Neural cell (in vitro differentiated cells): Measurements from ENCODE around the gene ERICH6. TPM values are rescaled to one million over a fixed set of nuclear protein-coding genes. Genes with fewer than 3 reads are reported as not detected.

Experiments used
- H2AFZ ChIP-seq: fragments of 200-600, 300-800 bp; sonication (generic), shearing (Covaris generic); 2 replicates; pipeline ENCODE4 v1.6.0; 2014; ENCODE audit warnings: low read depth, mild to moderate bottlenecking, antibody characterized with exemption, low read length, moderate library complexity
- H3F3A ChIP-seq: fragments of 200-600 bp; shearing (Covaris generic); 2 replicates; pipeline ENCODE4 v1.6.1; 2016; ENCODE audit warnings: mild to moderate bottlenecking, moderate library complexity, mixed read lengths, antibody characterized with exemption, low read length; ENCODE audit not compliant: insufficient read depth, poor library complexity, severe bottlenecking
- H3K27ac ChIP-seq: fragments of 200-600, 300-800 bp; sonication (generic), shearing (Covaris generic); 2 replicates; pipeline ENCODE4 v1.5.1; 2014; ENCODE audit warnings: mild to moderate bottlenecking, low read length, moderate library complexity
- H3K27me3 ChIP-seq: fragments of 300-800, 200-600 bp; sonication (generic), shearing (Covaris generic); 2 replicates; pipeline ENCODE4 v1.6.0; 2014; ENCODE audit warnings: mild to moderate bottlenecking, low read depth, low read length, moderate library complexity; ENCODE audit not compliant: insufficient read depth
- H3K36me3 ChIP-seq: fragments of 300-800, 200-600 bp; sonication (generic), shearing (Covaris generic); 2 replicates; pipeline ENCODE4 v1.5.1; 2014; ENCODE audit warnings: mild to moderate bottlenecking, antibody characterized with exemption, low read length, moderate library complexity; ENCODE audit not compliant: insufficient read depth
- H3K4me2 ChIP-seq: fragments of 300-800, 200-600 bp; sonication (generic), shearing (Covaris generic); 2 replicates; pipeline ENCODE4 v1.6.0; 2014; ENCODE audit warnings: mild to moderate bottlenecking, low read length
- H3K4me3 ChIP-seq: fragments of 300-800, 200-600 bp; sonication (generic), shearing (Covaris generic); 2 replicates; pipeline ENCODE4 v1.5.1; 2014; ENCODE audit warnings: mild to moderate bottlenecking, low read length, moderate library complexity
- H3K79me2 ChIP-seq: fragments of 200-600 bp; shearing (Covaris generic); replicated peaks from 2 replicates; pipeline ENCODE4 v1.6.0; 2014; ENCODE audit warnings: mild to moderate bottlenecking, low read length, moderate library complexity; ENCODE audit not compliant: insufficient read depth
- H3K9ac ChIP-seq: fragments of 300-800, 200-600 bp; sonication (generic), shearing (Covaris generic); 2 replicates; pipeline ENCODE4 v1.6.1; 2016; ENCODE audit warnings: mild to moderate bottlenecking, low read length, mixed read lengths
- H3K9me2 ChIP-seq: fragments of 200-600 bp; shearing (Covaris generic); 2 replicates; pipeline ENCODE4 v1.6.1; 2016; ENCODE audit warnings: mild to moderate bottlenecking, low read length, mixed read lengths; ENCODE audit not compliant: insufficient read depth
- H3K9me3 ChIP-seq: fragments of 200-600, 300-800 bp; sonication (generic), shearing (Covaris generic); 2 replicates; pipeline ENCODE4 v1.6.1; 2016; ENCODE audit warnings: mild to moderate bottlenecking, mixed run types, low read length, moderate library complexity, mixed read lengths
- H4K20me1 ChIP-seq: fragments of 200-600 bp; shearing (Covaris generic); 2 replicates; pipeline ENCODE4 v1.6.1; 2016; ENCODE audit warnings: mild to moderate bottlenecking, mixed run types; ENCODE audit not compliant: insufficient read depth
- CTCF ChIP-seq: fragments of 450-650 bp; IDR thresholded peaks from 2 replicates; pipeline ENCODE4 v1.5.1; 2014; ENCODE audit warnings: antibody characterized with exemption, mild to moderate bottlenecking, moderate library complexity; ENCODE audit not compliant: poor library complexity, severe bottlenecking
- EP300 ChIP-seq: fragments of 450-650 bp; conservative IDR thresholded peaks from 2 replicates; pipeline ENCODE4 v1.6.1; 2014; ENCODE audit warnings: antibody characterized with exemption, mild to moderate bottlenecking, moderate library complexity; ENCODE audit not compliant: poor library complexity, severe bottlenecking
- EZH2 ChIP-seq: fragments of 200-600, 300-800 bp; shearing (Covaris generic), sonication (generic); IDR thresholded peaks from 2 replicates; pipeline ENCODE4 v1.6.1; 2014; ENCODE audit warnings: antibody characterized with exemption, low read length, borderline replicate concordance, mild to moderate bottlenecking; ENCODE audit not compliant: insufficient read depth, poor library complexity, severe bottlenecking
- MXI1 ChIP-seq: fragments of 450-650 bp; conservative IDR thresholded peaks from 2 replicates; pipeline ENCODE4 v1.6.1; 2014; ENCODE audit warnings: antibody characterized with exemption, mild to moderate bottlenecking; ENCODE audit not compliant: poor library complexity, severe bottlenecking
- POLR2AphosphoS5 ChIP-seq: IDR thresholded peaks from 2 replicates; pipeline ENCODE4 v1.6.1; 2012
- RAD21 ChIP-seq: fragments of 450-650 bp; conservative IDR thresholded peaks from 2 replicates; pipeline ENCODE4 v1.6.1; 2014; ENCODE audit warnings: antibody characterized with exemption, mild to moderate bottlenecking, moderate library complexity
- REST ChIP-seq: IDR thresholded peaks from 2 replicates; pipeline ENCODE4 v1.6.1; 2012; ENCODE audit warnings: borderline replicate concordance
- SMC3 ChIP-seq: fragments of 450-650 bp; conservative IDR thresholded peaks from 2 replicates; pipeline ENCODE4 v1.6.1; 2014; ENCODE audit warnings: antibody characterized with exemption, mild to moderate bottlenecking, moderate library complexity; ENCODE audit not compliant: poor library complexity
- TAF1 ChIP-seq: IDR thresholded peaks from 2 replicates; pipeline ENCODE4 v1.6.1; 2012; ENCODE audit warnings: low read depth
- polyA plus RNA-seq: library from polyadenylated mRNA; depleted of rRNA; stranded (reverse); fragments of >200 nt; gene quantifications from 2 replicates; pipeline ENCODE4 v1.2.3, GENCODE V29; 2014

ERICH6 gene
- polyA plus RNA-seq, 1 donor from 2014 or later, result not detected

GRCh38 chr3:150747886-150748683 is 44.4 kb upstream of the ERICH6 start:
- H3K9me2 ChIP-seq, result no peaks in the 10 kb centered on the region
- no peak overlapping the region for H3K4me3 ChIP-seq
- H3K9ac ChIP-seq, result no peak overlapping the region
- no peak overlapping the region for H3K4me2 ChIP-seq
- H3K9me3 ChIP-seq, result no peaks in the 10 kb centered on the region
- H3K36me3 ChIP-seq, result no peaks in the 10 kb centered on the region
- H3K79me2 ChIP-seq, result no peaks in the 10 kb centered on the region
- no peaks in the 10 kb centered on the region for H3F3A ChIP-seq
- no peaks in the 10 kb centered on the region for H3K27me3 ChIP-seq
- H4K20me1 ChIP-seq, result no peaks in the 10 kb centered on the region
- H3K27ac ChIP-seq, result no peak overlapping the region
- H2AFZ ChIP-seq, result no peak overlapping the region
- TF ChIP-seq MXI1 (no peak), TAF1 (no peak), EZH2 (no peak), POLR2AphosphoS5 (no peak), REST (no peak), RAD21 (no peak), CTCF (no peak), SMC3 (no peak), EP300 (no peak)

GRCh38 chr3:150746791-150747590 is 43.3 kb upstream of the ERICH6 start:
- H4K20me1 ChIP-seq, result no peaks in the 10 kb centered on the region
- no peak overlapping the region for H3K9ac ChIP-seq
- H3K4me3 ChIP-seq, result no peak overlapping the region
- no peaks in the 10 kb centered on the region for H3K27me3 ChIP-seq
- no peaks in the 10 kb centered on the region for H3K9me3 ChIP-seq
- no peak for TF ChIP-seq CTCF
- TF ChIP-seq EZH2, result no peak
- TF ChIP-seq RAD21, result no peak
- no peak for TF ChIP-seq TAF1
- no peak for TF ChIP-seq SMC3
- TF ChIP-seq EP300, result no peak
- TF ChIP-seq MXI1, result no peak
- TF ChIP-seq REST, result no peak
- no peak for TF ChIP-seq POLR2AphosphoS5
- no peaks in the 10 kb centered on the region for H3K9me2 ChIP-seq
- H3F3A ChIP-seq, result no peaks in the 10 kb centered on the region
- no peak overlapping the region for H2AFZ ChIP-seq
- H3K79me2 ChIP-seq, result no peaks in the 10 kb centered on the region
- H3K27ac ChIP-seq, result no peak overlapping the region
- no peak overlapping the region for H3K4me2 ChIP-seq
- H3K36me3 ChIP-seq, result no peaks in the 10 kb centered on the region
